K562 (cell line): Measurements from ENCODE around the gene SCG2. TPM values are rescaled to one million over a fixed set of nuclear protein-coding genes. Genes with fewer than 3 reads are reported as not detected.

Source experiments
- CHD2 ChIP-seq: IDR thresholded peaks from 2 replicates; pipeline ENCODE4 v1.6.1; 2011; ENCODE audit warnings: low read depth, low read length
- GTF2E2 ChIP-seq: fragments of 200-800 bp; sonication (Bioruptor generic); IDR thresholded peaks from 2 replicates; pipeline ENCODE4 v1.6.1; 2016; ENCODE audit warnings: missing genetic modification characterization, missing compliant biosample characterization
- NR1H2 ChIP-seq: sonication (generic); formaldehyde crosslinking; IDR thresholded peaks from 2 replicates; pipeline ENCODE4 v1.4.0; 2020; ENCODE audit warnings: mild to moderate bottlenecking, missing genetic modification reagents
- PTRF ChIP-seq: fragments of 450-650 bp; IDR thresholded peaks from 2 replicates; pipeline ENCODE4 v1.6.1; 2016; ENCODE audit warnings: mild to moderate bottlenecking, missing genetic modification characterization, missing compliant biosample characterization
- TCF3 ChIP-seq: sonication (generic); formaldehyde crosslinking; IDR thresholded peaks from 2 replicates; pipeline ENCODE4 v1.4.0; 2020; ENCODE audit warnings: mild to moderate bottlenecking, missing genetic modification reagents
- ZBTB17 ChIP-seq: fragments of 450-650 bp; formaldehyde crosslinking; IDR thresholded peaks from 2 replicates; pipeline ENCODE4 v1.4.0; 2020; ENCODE audit warnings: mild to moderate bottlenecking
- ZC3H11A ChIP-seq: IDR thresholded peaks from 2 replicates; pipeline ENCODE4 v1.6.1; 2012; ENCODE audit warnings: low read depth, low read length, improper control_type of control experiment
- ZNF174 ChIP-seq: fragments of 250-450 bp; sonication (Bioruptor Pico); IDR thresholded peaks from 2 replicates; pipeline ENCODE4 v1.4.0; 2020; ENCODE audit warnings: mild to moderate bottlenecking
- ZNF586 ChIP-seq: fragments of 450-650 bp; formaldehyde crosslinking; conservative IDR thresholded peaks from 2 replicates; pipeline ENCODE4 v1.4.0; 2020; ENCODE audit warnings: mild to moderate bottlenecking, moderate library complexity
- polyA plus RNA-seq, 8 experiments: library from polyadenylated mRNA; depleted of rRNA in 4 of 8; stranded (reverse) in 5 of 8; unstranded in 3 of 8; fragments of >200 nt; fragmentation: Nextera tagmentation in 2 of 8; fragmentation: Illumina TruSeq in 1 of 8; extraction: Ambion mirVana in 2 of 8; extraction: Trizol in 1 of 8; gene quantifications; 2 replicates each; pipeline versions ENCODE4 v1.2.1 to v1.2.3, GENCODE V29; 2011 to 2014; ENCODE audit warnings: inconsistent platforms in 1 of 8, missing spikeins in 1 of 8
- total RNA-seq, 7 experiments: library from RNA; depleted of rRNA in 6 of 7; stranded (reverse); fragments of >200 nt in 6 of 7; fragmentation: Illumina TruSeq in 2 of 7; extraction: Trizol in 2 of 7; gene quantifications; 2 replicates each; pipeline versions ENCODE4 v1.2.1 to v1.2.3, GENCODE V29; 2011 to 2021; ENCODE audit warnings: low replicate concordance in 1 of 7
- TF ChIP-seq, protein P1 (sequence below), 2 experiments: IDR thresholded peaks in 1 of 2; conservative IDR thresholded peaks in 1 of 2; 2 replicates each; pipeline ENCODE4 v1.6.1; 2016; ENCODE audit warnings: low read depth in 2 of 2, mild to moderate bottlenecking in 1 of 2, missing compliant biosample characterization in 1 of 2, missing genetic modification characterization in 1 of 2, moderate library complexity in 1 of 2
- TF ChIP-seq, protein P2 (sequence below): fragments of 450-650 bp; formaldehyde crosslinking; conservative IDR thresholded peaks from 2 replicates; pipeline ENCODE4 v1.4.0; 2022; ENCODE audit warnings: mild to moderate bottlenecking, missing genetic modification characterization
- TF ChIP-seq, protein P3 (sequence below): fragments of 450-650 bp; formaldehyde crosslinking; IDR thresholded peaks from 2 replicates; pipeline ENCODE4 v1.4.0; 2020; ENCODE audit warnings: mild to moderate bottlenecking, moderate library complexity
- TF ChIP-seq, protein P4 (sequence below): fragments of 450-650 bp; IDR thresholded peaks from 2 replicates; pipeline ENCODE4 v1.6.1; 2014; ENCODE audit warnings: low read depth, mild to moderate bottlenecking, moderate library complexity, borderline replicate concordance
- TF ChIP-seq, protein P5 (sequence below): fragments of 250-450 bp; sonication (Bioruptor Pico); IDR thresholded peaks from 2 replicates; pipeline ENCODE4 v1.5.0; 2021; ENCODE audit warnings: mild to moderate bottlenecking, borderline replicate concordance
- TF ChIP-seq, protein P6 (sequence below): fragments of 450-650 bp; formaldehyde crosslinking; IDR thresholded peaks from 2 replicates; pipeline ENCODE4 v1.4.0; 2022; ENCODE audit warnings: missing genetic modification characterization

Gene SCG2
- total and polyA plus RNA-seq, 9 of the 15 experiments (the other 6 are each of a cell fraction or from before 2014, with no cell fraction given), result 0.07 to 1.6 (median 1.1) TPM

DNA sequence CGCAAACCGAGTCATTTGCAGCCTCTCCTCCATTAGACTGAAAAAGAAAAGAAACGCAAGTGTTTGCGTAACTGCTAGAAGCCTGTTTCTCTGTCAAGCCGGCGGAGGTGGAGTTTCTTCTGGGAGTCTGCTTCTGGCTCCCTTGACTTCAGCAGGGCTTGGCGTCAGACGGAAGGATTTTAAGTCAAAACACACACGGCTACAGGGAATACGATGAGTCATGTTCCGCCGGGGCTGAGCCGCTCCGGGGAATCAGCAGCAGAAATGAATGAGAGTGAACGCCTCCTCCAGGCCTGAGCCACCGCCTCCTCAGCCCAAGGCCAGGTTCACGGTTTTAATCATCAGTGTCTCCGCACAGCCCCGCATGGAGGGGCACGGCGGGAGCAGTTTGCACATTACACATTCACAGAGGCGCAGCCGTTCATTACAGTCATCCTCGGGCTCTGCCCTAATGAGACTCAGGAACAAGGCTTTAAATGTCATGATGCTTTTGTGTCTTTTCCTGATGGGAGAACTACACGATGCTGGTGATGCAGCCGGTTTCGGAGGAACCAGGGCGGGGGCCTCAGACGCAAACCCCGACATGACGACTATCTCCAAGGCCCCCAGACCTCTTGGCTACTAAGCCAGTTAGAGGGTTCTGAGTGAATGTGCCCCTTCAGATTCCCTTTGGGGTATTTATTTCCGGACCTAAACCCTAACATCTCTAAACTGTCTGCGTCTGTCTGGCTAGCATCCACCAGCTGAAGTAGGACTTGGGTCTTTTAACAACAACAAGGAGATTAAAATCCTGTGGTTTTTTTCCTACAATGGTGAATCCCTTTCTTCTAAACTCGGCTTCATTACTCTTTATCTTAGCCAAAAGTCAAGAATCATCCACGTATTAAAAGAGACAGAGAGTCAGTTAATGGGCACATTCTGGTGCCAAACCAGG lies 11.1 kb upstream of the SCG2 start (continued):
- TF ChIP-seq, protein P1, sequence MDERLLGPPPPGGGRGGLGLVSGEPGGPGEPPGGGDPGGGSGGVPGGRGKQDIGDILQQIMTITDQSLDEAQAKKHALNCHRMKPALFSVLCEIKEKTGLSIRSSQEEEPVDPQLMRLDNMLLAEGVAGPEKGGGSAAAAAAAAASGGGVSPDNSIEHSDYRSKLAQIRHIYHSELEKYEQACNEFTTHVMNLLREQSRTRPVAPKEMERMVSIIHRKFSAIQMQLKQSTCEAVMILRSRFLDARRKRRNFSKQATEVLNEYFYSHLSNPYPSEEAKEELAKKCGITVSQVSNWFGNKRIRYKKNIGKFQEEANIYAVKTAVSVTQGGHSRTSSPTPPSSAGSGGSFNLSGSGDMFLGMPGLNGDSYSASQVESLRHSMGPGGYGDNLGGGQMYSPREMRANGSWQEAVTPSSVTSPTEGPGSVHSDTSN (CRISPR knock-in tag; IDR thresholded peaks at IDR 0.05; ENCODE audit: low read depth), result no peak
- TF ChIP-seq, protein P1 (tag; conservative IDR thresholded peaks at IDR 0.05; ENCODE audit: low read depth), result no peak
- TF ChIP-seq, protein P2, sequence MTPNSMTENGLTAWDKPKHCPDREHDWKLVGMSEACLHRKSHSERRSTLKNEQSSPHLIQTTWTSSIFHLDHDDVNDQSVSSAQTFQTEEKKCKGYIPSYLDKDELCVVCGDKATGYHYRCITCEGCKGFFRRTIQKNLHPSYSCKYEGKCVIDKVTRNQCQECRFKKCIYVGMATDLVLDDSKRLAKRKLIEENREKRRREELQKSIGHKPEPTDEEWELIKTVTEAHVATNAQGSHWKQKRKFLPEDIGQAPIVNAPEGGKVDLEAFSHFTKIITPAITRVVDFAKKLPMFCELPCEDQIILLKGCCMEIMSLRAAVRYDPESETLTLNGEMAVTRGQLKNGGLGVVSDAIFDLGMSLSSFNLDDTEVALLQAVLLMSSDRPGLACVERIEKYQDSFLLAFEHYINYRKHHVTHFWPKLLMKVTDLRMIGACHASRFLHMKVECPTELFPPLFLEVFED, result no peak
- TF ChIP-seq, protein P3, sequence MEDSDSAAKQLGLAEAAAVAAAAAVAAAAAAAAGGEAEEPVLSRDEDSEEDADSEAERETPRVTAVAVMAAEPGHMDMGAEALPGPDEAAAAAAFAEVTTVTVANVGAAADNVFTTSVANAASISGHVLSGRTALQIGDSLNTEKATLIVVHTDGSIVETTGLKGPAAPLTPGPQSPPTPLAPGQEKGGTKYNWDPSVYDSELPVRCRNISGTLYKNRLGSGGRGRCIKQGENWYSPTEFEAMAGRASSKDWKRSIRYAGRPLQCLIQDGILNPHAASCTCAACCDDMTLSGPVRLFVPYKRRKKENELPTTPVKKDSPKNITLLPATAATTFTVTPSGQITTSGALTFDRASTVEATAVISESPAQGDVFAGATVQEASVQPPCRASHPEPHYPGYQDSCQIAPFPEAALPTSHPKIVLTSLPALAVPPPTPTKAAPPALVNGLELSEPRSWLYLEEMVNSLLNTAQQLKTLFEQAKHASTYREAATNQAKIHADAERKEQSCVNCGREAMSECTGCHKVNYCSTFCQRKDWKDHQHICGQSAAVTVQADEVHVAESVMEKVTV (CRISPR knock-in tag), result no peak
- TF ChIP-seq TCF3 (CRISPR knock-in tag), result no peak
- TF ChIP-seq, protein P4, sequence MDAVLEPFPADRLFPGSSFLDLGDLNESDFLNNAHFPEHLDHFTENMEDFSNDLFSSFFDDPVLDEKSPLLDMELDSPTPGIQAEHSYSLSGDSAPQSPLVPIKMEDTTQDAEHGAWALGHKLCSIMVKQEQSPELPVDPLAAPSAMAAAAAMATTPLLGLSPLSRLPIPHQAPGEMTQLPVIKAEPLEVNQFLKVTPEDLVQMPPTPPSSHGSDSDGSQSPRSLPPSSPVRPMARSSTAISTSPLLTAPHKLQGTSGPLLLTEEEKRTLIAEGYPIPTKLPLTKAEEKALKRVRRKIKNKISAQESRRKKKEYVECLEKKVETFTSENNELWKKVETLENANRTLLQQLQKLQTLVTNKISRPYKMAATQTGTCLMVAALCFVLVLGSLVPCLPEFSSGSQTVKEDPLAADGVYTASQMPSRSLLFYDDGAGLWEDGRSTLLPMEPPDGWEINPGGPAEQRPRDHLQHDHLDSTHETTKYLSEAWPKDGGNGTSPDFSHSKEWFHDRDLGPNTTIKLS, result no peak
- TF ChIP-seq ZBTB17 (CRISPR knock-in tag), result no peak
- no peak for TF ChIP-seq ZNF174 (CRISPR knock-in tag)
- TF ChIP-seq, protein P5, sequence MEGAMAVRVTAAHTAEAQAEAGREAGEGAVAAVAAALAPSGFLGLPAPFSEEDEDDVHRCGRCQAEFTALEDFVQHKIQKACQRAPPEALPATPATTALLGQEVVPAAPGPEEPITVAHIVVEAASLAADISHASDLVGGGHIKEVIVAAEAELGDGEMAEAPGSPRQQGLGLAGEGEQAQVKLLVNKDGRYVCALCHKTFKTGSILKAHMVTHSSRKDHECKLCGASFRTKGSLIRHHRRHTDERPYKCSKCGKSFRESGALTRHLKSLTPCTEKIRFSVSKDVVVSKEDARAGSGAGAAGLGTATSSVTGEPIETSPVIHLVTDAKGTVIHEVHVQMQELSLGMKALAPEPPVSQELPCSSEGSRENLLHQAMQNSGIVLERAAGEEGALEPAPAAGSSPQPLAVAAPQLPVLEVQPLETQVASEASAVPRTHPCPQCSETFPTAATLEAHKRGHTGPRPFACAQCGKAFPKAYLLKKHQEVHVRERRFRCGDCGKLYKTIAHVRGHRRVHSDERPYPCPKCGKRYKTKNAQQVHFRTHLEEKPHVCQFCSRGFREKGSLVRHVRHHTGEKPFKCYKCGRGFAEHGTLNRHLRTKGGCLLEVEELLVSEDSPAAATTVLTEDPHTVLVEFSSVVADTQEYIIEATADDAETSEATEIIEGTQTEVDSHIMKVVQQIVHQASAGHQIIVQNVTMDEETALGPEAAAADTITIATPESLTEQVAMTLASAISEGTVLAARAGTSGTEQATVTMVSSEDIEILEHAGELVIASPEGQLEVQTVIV, result no peak
- no peak for TF ChIP-seq NR1H2
- TF ChIP-seq GTF2E2, result no peak
- no peak for TF ChIP-seq ZC3H11A
- TF ChIP-seq ZNF586 (CRISPR knock-in tag), result no peak
- TF ChIP-seq, protein P6, sequence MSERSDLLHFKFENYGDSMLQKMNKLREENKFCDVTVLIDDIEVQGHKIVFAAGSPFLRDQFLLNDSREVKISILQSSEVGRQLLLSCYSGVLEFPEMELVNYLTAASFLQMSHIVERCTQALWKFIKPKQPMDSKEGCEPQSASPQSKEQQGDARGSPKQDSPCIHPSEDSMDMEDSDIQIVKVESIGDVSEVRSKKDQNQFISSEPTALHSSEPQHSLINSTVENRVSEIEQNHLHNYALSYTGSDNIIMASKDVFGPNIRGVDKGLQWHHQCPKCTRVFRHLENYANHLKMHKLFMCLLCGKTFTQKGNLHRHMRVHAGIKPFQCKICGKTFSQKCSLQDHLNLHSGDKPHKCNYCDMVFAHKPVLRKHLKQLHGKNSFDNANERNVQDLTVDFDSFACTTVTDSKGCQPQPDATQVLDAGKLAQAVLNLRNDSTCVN (CRISPR knock-in tag), result no peak
- no peak for TF ChIP-seq PTRF (tag)
- no peak for TF ChIP-seq CHD2
